GM18867 (cell line): ENCODE data around the gene PHRF1.
"Not testable (repeated sequence)": the region's sequence is repeated elsewhere in the genome, so short reads cannot be mapped to it uniquely, and the experiment has no call there.

Experiments
- ATAC-seq: cut with Tn5 transposase; IDR thresholded peaks from one replicate; pipeline ENCODE4 v1.9.1; 2021; ENCODE audit warnings: mild to moderate bottlenecking, moderate library complexity; ENCODE audit not compliant: unreplicated experiment

PHRF1 gene

DNA sequence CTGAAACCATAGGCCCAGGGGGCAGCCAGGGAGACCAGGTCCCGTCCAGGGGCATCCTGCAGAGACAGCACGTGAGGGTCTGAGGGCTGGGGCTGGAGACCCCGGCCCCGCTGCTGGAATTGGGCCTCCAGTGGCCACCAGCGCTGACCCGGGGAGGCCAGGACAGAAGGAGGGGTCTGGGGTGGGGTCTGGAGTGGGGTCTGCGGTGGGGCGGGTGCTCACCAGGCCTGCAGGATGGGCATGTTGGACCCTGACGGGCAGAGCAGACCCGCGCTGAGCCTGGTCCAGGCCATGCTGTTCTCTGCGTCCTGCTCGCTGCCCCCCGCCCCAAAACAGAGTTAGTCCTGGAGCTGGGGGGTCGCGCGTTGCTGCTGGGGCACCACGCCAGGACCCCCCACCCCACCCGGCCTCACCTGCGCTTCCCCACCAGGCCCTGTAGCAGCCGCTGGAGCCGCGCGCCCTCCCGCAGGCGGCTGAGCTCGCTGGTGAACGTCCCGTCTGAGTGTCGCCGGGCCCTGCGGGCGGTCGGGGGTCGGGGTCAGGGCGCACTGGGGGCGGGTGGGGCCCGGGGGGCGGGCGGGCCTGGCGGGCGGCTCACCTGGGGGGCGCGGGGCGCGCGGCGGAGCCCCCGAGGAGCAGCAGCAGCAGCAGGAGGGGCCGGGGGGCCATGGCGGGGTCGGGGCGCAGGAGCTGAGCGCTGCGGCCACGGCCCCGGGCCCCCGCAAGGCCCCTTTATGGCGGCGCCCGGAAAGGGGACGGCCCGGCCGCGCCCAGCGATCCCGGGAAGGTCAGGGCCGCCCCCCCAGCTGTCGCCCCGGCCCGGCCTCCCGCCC is 50.4 kb downstream of the PHRF1 start, which contains the start of gene SCT:
Gene SCT (minus strand): TSS at position 707 of the 833 bp plus-strand sequence. CDS start 38 bp downstream, at position 669.
- no peak for ATAC-seq

DNA sequence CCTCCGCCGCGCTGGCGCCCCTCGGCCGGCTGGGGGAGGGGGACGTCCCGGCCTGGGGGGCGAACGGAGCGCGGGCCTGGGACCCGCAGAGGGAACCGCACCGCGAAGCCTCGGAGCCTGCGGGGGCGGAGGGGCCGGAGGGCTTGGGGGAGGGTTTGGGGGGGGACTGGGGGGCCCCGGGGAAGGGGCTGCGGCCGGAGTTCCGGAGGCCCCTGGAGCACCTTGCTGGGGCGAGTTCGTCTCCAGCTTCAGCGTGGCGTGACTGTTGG is 51.0 kb downstream of the PHRF1 start:
- no peak for ATAC-seq

DNA sequence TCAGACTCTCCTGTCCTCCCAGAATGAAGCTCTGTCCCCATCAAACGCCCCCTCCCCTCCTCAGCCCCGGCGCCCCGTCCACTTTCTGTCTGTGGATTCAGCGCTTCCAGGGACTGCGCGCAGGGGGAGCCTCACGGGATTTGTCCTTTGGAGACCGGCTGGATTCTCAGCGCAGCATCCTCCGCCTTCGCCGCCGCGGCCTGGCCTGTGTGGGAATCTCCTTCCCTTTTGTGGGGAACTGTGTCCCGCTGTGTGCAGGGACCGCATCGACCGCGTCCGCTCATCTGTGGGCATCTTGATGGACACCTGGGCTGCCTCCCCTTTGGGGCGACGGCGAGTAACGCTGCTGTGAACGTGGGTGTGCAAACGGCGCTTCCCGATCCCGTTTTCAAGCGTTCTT is 51.8 kb downstream of the PHRF1 start:
- no peak for ATAC-seq

DNA sequence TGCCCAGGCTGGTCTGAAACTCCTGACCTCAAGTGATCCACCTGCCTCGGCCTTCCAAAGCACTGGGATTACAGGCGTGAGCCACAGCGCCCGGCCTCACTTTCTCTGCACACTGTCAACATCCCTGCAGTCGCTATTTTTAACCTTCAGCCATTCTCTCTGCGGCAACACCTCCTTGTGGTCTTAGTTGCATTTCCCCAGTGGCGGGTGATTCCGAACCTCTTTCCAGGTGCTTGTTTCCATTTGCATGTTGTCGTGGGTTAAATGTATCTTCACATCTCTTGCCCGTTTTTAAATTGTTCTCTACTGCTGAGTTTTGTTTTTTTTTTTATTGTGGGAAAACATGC is 52.9 kb downstream of the PHRF1 start:
- ATAC-seq: no peak

DNA sequence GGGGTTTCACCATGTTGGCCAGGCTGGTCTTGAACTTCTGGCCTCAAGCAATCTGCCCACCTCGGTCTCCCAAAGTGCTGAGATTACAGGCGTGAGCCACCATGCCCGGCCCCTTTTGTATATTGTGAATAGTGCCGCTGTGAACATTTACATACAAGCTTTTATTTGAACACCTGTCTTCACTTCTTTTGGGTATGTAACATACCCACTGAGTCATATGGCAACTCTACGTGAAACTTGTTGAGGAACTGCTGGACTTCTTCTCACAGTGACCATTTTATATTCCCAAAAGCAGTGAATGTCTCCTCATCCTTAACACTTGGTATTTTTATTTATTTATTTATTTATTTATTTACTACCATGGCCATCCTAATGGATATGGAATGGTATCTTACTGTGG is 54.6 kb downstream of the PHRF1 start:
- no peak for ATAC-seq

DNA sequence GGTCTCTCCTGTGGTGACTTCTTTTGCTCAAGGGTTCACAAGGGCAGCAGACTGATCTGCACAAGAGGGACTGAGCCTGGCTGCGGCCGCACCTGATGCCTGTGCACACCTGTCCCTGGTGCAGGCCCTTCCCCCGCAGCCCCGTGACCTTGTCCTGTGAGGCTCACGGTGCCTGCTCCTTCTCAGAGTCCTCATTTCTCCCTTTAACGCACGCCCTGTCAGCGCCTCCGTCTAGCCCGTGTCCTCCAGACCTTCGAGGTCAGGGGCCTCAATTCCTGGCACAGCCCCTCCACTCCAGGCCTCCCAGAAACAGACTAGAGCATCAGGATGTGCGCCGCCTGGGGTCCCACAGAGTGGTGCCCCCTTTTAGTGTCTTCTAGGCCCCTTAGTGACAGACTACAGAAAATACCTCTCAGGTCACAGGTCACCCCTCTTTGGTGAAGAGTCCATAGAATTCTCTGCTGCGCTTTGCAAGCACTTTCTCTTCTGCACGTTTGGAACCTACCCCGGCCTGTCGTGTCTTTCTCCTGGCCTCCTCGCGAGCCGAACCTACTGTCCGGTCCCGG is 59.8 kb downstream of the PHRF1 start:
- ATAC-seq: no peak

DNA sequence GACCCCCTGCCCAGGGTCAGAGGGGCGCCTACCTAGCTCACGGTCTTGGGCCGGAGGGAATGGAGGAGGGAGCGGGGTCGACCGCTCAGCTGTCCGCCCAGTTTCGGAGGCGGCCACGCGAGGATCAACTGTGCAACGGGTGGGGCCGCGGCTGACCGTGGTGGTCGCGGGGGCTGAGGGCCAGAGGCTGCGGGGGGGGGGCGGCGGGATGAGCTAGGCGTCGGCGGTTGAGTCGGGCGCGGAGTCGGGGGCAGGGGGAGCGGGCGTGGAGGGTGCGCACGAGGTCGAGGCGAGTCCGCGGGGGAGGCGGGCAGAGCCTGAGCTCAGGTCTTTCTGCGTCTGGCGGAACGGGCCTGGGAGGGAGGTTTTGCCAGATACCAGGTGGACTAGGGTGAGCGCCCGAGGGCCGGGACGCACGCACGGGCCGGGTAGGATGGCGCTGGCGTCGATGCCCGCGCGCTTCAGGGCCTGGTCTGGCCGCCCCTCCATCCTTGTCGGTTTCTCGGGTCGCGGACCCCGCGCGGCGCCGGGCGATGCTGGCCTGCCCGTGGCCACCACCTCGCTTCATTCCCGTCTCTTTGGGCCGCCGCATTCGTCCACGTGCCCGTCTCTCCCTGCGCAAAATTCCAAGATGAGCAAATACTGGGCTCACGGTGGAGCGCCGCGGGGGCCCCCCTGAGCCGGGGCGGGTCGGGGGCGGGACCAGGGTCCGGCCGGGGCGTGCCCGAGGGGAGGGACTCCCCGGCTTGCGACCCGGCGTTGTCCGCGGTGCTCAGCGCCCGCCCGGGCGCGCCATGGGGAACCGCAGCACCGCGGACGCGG is 60.5 kb downstream of the PHRF1 start, which contains the start of gene DRD4:
Gene DRD4 (plus strand): TSS at position 759 of the 822 bp plus-strand sequence. CDS start 36 bp downstream, at position 795.
- no peak for ATAC-seq

DNA sequence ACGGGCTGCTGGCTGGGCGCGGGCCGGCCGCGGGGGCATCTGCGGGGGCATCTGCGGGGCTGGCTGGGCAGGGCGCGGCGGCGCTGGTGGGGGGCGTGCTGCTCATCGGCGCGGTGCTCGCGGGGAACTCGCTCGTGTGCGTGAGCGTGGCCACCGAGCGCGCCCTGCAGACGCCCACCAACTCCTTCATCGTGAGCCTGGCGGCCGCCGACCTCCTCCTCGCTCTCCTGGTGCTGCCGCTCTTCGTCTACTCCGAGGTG is 61.0 kb downstream of the PHRF1 start:
- ATAC-seq: no peak

DNA sequence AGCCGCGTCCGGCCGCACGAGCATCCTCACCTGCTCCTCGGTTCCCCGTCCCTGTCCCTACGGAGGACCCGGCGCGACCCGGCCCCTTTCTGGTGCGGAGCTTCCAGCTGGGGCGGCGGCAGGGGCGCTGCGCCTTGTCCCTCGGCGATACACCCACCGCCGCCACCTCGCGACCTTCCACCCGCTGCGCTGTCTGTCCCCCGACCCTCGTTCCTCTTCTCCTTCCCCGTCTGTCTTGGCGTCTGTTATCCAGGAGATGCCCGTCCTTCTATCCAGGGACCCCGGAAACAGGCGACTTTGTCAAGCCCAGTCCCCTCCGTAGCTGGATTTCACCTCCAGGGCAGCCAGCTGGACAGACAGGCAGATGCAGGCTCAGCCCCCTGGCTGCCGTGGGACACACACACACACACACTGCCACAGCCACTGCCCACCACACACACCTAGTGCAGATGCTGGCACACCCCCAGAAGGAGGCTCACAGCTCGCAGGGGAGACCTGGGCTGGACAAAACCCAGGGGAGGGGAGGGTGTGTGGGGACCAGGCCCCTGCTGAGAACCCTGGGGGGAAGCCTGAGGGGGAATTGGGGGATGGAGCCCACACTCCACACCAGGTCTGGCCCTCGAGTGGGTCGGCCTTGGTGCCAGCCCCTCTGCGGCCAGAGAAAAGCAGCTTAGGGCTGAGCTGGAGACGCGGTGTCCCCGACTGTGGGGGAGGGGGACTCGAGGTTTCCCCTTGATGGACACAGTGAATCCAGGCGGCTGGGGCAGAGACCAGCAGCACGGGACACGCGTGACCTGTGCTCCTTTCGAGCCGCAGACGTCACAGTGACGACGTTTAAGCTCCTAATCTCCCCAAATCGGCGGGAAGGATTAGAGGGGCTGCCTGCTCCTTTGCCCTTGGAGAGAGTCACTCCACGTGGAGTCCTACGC is 61.6 kb downstream of the PHRF1 start:
- ATAC-seq: no peak

DNA sequence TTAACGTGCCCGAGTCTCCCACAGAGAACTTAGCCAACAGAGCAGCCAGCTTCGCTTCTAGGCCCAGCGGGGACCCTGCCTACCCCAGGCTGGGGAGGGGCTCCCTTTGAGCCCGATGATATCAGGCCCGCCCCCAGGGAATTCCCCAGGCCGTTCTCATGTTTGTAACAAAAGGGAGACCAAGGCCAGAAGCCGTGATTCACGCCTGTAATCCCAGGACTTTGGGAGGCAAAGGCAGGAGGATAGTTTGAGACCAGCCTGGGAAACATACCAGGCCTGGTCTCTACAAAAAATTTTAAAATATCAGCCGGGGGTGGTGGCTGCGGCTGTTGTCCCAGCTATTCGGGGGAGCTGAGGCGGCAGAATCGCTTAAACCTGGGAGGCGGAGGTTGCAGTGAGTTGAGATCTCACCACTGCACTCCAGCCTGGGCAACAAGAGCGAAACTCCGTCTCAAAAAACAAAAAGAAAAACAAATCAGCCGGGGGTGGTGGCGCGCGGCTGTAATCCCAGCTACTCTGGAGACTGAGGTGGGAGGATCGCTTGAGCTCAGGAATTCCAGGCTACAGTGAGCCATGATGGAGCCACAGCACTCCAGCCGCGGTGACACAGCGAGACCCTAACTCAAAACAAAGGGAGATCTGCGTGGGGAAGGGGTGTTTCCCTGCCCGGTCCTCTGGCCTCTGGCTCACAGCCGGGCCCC is 62.5 kb downstream of the PHRF1 start:
- no peak for ATAC-seq

DNA sequence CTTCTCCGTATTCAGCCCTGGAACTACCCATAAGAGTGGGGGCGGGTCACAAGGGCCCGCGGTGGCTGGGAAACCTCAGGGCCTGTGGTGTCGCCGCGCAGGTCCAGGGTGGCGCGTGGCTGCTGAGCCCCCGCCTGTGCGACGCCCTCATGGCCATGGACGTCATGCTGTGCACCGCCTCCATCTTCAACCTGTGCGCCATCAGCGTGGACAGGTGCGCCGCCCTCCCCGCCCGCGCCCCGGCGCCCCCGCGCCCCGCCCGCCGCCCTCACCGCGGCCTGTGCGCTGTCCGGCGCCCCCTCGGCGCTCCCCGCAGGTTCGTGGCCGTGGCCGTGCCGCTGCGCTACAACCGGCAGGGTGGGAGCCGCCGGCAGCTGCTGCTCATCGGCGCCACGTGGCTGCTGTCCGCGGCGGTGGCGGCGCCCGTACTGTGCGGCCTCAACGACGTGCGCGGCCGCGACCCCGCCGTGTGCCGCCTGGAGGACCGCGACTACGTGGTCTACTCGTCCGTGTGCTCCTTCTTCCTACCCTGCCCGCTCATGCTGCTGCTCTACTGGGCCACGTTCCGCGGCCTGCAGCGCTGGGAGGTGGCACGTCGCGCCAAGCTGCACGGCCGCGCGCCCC is 63.2 kb downstream of the PHRF1 start:
- no peak for ATAC-seq

DNA sequence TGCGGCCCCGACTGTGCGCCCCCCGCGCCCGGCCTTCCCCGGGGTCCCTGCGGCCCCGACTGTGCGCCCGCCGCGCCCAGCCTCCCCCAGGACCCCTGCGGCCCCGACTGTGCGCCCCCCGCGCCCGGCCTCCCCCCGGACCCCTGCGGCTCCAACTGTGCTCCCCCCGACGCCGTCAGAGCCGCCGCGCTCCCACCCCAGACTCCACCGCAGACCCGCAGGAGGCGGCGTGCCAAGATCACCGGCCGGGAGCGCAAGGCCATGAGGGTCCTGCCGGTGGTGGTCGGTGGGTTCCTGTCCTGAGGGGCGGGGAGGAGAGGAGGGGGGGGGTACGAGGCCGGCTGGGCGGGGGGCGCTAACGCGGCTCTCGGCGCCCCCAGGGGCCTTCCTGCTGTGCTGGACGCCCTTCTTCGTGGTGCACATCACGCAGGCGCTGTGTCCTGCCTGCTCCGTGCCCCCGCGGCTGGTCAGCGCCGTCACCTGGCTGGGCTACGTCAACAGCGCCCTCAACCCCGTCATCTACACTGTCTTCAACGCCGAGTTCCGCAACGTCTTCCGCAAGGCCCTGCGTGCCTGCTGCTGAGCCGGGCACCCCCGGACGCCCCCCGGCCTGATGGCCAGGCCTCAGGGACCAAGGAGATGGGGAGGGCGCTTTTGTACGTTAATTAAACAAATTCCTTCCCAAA is 63.9 kb downstream of the PHRF1 start:
- no peak for ATAC-seq

DNA sequence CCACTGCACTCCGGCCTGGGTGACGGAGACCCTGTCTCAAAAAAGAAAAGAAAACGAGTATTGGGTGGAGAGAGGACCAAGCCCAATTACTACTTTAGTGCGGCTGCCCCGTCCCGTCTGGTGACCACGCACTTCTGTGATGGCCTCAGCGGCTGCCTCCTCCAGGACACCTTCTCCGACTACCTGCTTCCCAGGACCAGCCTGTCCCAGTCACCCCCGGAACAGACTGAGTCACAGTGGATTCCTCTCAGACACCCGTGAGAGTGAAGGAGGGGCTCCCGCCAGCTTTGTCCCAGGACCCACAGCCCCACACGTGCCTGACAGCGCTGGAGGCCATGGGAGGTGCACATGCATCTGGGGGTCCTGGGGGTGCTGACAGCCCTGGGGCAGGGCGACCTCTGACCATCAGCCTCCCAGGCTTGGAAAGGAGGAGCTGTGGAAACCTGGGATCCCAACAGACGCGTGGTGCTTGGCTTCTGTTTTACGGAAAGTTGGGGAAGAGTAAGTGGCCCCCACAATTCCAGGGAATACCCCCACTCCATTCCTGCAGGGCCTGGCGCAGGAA is 65.6 kb downstream of the PHRF1 start:
- no peak for ATAC-seq

DNA sequence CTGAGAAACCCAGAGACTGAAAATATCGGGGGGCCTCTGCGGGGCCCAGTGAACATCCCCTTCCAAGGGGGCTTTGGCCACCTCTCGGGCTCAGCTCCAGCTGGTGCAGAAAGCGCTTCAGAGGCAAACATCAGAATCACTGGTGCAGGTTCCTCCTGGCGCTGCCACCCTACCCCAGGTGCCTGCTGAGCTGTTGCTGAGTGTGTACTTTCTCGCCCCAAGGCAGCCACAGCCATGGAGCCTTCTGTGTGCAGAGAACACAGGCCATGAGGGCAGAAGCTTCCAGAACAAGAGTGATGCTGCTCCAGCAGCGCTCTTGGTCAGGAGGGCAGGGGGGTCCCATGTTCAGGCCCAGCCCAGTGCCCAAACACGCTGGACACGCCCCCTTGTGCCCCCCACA is 67.1 kb downstream of the PHRF1 start:
- ATAC-seq: no peak

DNA sequence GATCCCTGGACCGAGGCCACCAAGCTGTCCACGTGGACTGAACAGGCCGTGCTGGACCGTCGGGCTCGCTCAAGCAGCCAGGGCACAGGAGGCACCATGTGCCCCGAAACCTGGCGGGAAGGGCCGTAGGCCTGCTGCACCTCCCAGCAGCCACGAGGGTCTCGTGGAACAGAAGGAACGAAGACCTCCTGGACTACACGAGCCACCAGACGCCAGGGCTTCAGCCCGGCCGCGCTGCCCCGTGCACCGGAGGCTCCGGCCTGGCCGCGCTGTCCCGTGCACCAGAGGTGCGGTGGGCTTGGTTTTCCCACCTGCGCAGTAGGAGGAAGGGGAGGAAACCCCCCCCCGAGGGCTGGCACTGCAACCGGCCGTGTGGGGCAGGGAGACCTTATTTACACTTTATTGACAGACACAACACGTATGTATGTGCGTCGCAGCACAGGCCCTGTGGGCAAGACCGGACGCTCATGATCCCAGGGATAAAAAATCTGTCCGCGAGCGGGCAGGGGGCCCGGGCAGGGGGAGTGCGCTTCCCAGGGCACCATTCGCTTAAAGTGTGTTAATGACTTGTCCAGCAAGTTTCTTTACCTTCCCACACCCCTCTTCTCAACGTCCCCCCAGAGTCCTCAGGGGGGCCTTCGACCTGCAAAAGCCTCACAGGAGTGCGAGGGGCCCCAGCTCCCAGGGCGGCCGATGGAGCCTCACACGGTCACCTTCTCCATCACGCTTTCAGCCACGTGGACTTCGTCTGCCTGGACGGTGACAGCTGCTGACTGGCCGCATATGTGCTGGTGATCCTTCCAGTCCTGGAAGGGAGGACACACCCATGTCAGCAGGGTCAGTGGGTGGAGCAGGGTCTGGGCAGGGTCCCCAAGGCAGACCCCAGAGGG is 67.8 kb downstream of the PHRF1 start:
- ATAC-seq: no peak

DNA sequence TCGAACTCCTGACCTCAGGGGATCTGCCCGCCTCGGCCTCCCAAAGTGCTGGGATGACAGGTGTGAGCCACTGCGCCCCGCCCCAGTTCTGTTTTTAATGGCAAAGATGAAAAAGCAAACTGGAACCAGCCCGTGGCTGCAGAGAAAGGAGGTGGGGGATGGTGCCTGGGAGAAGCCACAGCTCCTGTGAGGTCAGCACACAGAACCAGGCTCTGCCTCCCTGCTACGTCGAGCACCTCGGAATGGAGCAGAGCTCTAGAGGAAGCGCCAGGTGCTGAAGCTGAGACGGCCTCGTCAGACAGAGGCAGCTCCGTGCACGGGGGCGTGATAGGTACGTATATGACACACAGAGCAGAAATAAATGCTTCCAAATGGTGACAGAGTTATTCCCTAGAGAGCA is 69.3 kb downstream of the PHRF1 start:
- ATAC-seq: no peak

DNA sequence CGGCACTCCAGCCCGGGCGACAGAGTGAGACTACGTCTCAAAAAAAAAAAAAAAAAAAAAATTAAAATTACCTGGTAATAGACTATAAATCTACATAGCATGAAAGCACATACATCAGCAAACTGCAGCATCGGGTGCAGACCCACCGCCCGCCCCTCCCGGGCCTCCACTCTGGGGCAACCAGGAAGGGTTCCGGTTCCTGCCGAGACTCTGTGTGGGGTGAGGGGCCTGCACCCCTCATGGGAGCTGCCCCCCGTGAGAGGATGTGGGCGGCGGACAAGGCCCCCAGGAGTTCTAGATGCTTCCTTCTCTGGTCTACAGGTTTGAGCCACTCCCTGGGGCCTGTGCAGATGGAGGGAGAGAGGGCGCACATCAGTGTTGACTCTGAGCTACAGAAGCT is 69.9 kb downstream of the PHRF1 start:
- no peak for ATAC-seq

DNA sequence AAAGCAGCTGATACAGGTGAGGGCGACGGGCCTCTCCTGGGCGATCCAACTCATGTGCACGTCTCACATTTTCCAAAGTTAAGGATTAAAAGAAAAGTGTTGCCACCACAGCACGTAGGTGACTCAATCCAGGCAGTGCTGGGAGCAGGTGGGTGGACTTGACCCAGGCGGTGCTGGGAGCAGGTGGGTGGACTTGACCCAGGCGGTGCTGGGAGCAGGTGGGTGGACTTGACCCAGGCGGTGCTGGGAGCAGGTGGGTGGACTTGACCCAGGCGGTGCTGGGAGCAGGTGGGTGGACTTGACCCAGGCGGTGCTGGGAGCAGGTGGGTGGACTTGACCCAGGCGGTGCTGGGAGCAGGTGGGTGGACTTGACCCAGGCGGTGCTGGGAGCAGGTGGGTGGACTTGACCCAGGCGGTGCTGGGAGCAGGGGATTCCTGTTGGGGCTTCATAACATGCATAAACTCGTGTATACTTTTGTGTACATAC is 71.4 kb downstream of the PHRF1 start:
- not testable (repeated sequence) for ATAC-seq
